Hepatocyte (in vitro differentiated cells): ENCODE results near the gene PAPPA2.

ENCODE experiments used
- CTCF ChIP-seq: fragments of 200-600 bp; sonication (generic); IDR thresholded peaks from 2 replicates; pipeline ENCODE4 v1.5.1; 2016; ENCODE audit warnings: antibody characterized with exemption, mild to moderate bottlenecking; ENCODE audit not compliant: poor library complexity
- EZH2 ChIP-seq: fragments of 200-600 bp; sonication (generic); IDR thresholded peaks from 2 replicates; pipeline ENCODE4 v1.6.1; 2016; ENCODE audit warnings: antibody characterized with exemption, mild to moderate bottlenecking, borderline replicate concordance
- EZH2phosphoT487 ChIP-seq: fragments of 200-600 bp; sonication (generic); IDR thresholded peaks from one replicate; pipeline ENCODE4 v1.6.1; 2018; ENCODE audit warnings: antibody characterized with exemption, mild to moderate bottlenecking, low read depth, moderate library complexity; ENCODE audit not compliant: unreplicated experiment, severe bottlenecking

GRCh38 chr1:176785056-176785455, 322.1 kb downstream of the PAPPA2 start:
- TF ChIP-seq CTCF, result no peak
- TF ChIP-seq EZH2, result no peak
- no peak for TF ChIP-seq EZH2phosphoT487
